GM23338 (cell line): ENCODE data around the gene TEPSIN. TPM values are rescaled to one million over a fixed set of nuclear protein-coding genes. Genes with fewer than 3 reads are reported as not detected.

ENCODE experiments used
- ATAC-seq: fragments of 200-7000 bp; cut with Tn5 transposase; 3 replicates; pipeline ENCODE4 v1.9.1; 2020
- DNase-seq: peaks from one replicate; pipeline ENCODE4 v3.0.0-alpha.2; 2015; ENCODE audit warnings: low spot score
- H2AFZ ChIP-seq: fragments of 200-600 bp; sonication (generic); 2 replicates; pipeline ENCODE4 v1.8.0; 2016; ENCODE audit warnings: antibody characterized with exemption, mild to moderate bottlenecking, moderate library complexity
- H3F3A ChIP-seq: fragments of 200-600 bp; sonication (generic); replicated peaks from 2 replicates; pipeline ENCODE4 v1.8.0; 2017; ENCODE audit warnings: antibody characterized with exemption, mixed run types, low read depth
- H3K27ac ChIP-seq: fragments of 200-600 bp; sonication (generic); 2 replicates; pipeline ENCODE4 v1.6.1; 2016; ENCODE audit warnings: low read depth
- H3K27me3 ChIP-seq: fragments of 200-600 bp; sonication (generic); 2 replicates; pipeline ENCODE4 v1.8.0; 2016; ENCODE audit warnings: mild to moderate bottlenecking, mixed run types, moderate library complexity; ENCODE audit not compliant: insufficient read depth
- H3K36me3 ChIP-seq: fragments of 200-600 bp; sonication (generic); 2 replicates; pipeline ENCODE4 v1.8.0; 2016; ENCODE audit warnings: mild to moderate bottlenecking; ENCODE audit not compliant: insufficient read depth
- H3K4me1 ChIP-seq: fragments of 200-600 bp; sonication (generic); 2 replicates; pipeline ENCODE4 v1.8.0; 2016; ENCODE audit warnings: mild to moderate bottlenecking, moderate library complexity; ENCODE audit not compliant: insufficient read depth
- H3K4me2 ChIP-seq: fragments of 200-600 bp; sonication (generic); 2 replicates; pipeline ENCODE4 v1.7.1; 2017; ENCODE audit warnings: mixed run types
- H3K4me3 ChIP-seq: fragments of 200-600 bp; sonication (generic); 2 replicates; pipeline ENCODE4 v1.6.1; 2016; ENCODE audit warnings: mixed run types
- H3K79me2 ChIP-seq: fragments of 200-600 bp; sonication (generic); replicated peaks from 2 replicates; pipeline ENCODE4 v1.8.0; 2017; ENCODE audit warnings: mild to moderate bottlenecking; ENCODE audit not compliant: insufficient read depth
- H3K9me2 ChIP-seq: fragments of 200-600 bp; sonication (generic); 2 replicates; pipeline ENCODE4 v1.8.0; 2017; ENCODE audit not compliant: insufficient read depth
- H4K20me1 ChIP-seq: fragments of 200-600 bp; sonication (generic); replicated peaks from 2 replicates; pipeline ENCODE4 v1.8.0; 2017; ENCODE audit warnings: mild to moderate bottlenecking; ENCODE audit not compliant: insufficient read depth
- H3K27ac Mint-ChIP-seq: 2 replicates; pipeline ENCODE4 v1.8.0; 2020; ENCODE audit warnings: inconsistent platforms, mild to moderate bottlenecking, moderate library complexity, mixed read lengths
- H3K27me3 Mint-ChIP-seq: 3 replicates; pipeline ENCODE4 v1.8.0; 2022; ENCODE audit warnings: low read depth, mild to moderate bottlenecking, moderate library complexity, mixed read lengths, inconsistent platforms; ENCODE audit not compliant: insufficient read depth, poor library complexity
- H3K36me3 Mint-ChIP-seq: 3 replicates; pipeline ENCODE4 v1.8.0; 2021; ENCODE audit warnings: low read depth, mild to moderate bottlenecking, inconsistent platforms, moderate library complexity, mixed read lengths
- H3K4me1 Mint-ChIP-seq: 3 replicates; pipeline ENCODE4 v1.8.0; 2020; ENCODE audit warnings: mild to moderate bottlenecking, inconsistent platforms, mixed read lengths
- H3K4me3 Mint-ChIP-seq: 3 replicates; pipeline ENCODE4 v1.8.0; 2021; ENCODE audit warnings: moderate library complexity, mild to moderate bottlenecking, inconsistent platforms, mixed read lengths
- H3K9me3 Mint-ChIP-seq: 3 replicates; pipeline ENCODE4 v1.8.0; 2020; ENCODE audit warnings: moderate library complexity, mild to moderate bottlenecking, inconsistent platforms, mixed read lengths
- CREB1 ChIP-seq: fragments of 250-450 bp; sonication (Bioruptor Pico); IDR thresholded peaks from 2 replicates; pipeline ENCODE4 v1.5.0; 2020; ENCODE audit warnings: low read depth, mild to moderate bottlenecking, moderate library complexity
- CTCF ChIP-seq, 2 experiments: fragments of 200-600 bp in 1 of 2; sonication (generic) in 1 of 2; conservative IDR thresholded peaks; 2 replicates each; pipeline versions ENCODE4 v1.5.1 to v1.6.1; 2016 to 2017; ENCODE audit warnings: antibody characterized with exemption in 2 of 2, low read depth in 2 of 2, mild to moderate bottlenecking in 2 of 2, moderate library complexity in 1 of 2
- ETS1 ChIP-seq: IDR thresholded peaks from 2 replicates; pipeline ENCODE4 v1.6.1; 2016; ENCODE audit warnings: antibody characterized with exemption
- EZH2 ChIP-seq: fragments of 200-600 bp; sonication (generic); IDR thresholded peaks from one replicate; pipeline ENCODE4 v1.8.0; 2017; ENCODE audit warnings: antibody characterized with exemption, mild to moderate bottlenecking, low read depth; ENCODE audit not compliant: unreplicated experiment
- EZH2phosphoT487 ChIP-seq: fragments of 200-600 bp; sonication (generic); IDR thresholded peaks from one replicate; pipeline ENCODE4 v1.8.1; 2018; ENCODE audit warnings: antibody characterized with exemption; ENCODE audit not compliant: unreplicated experiment
- JUNB ChIP-seq: IDR thresholded peaks from one replicate; pipeline ENCODE4 v1.6.1; 2016; ENCODE audit warnings: antibody characterized with exemption; ENCODE audit not compliant: unreplicated experiment
- NANOG ChIP-seq: IDR thresholded peaks from 2 replicates; pipeline ENCODE4 v1.6.1; 2016; ENCODE audit warnings: antibody characterized with exemption, borderline replicate concordance
- POLR2AphosphoS5 ChIP-seq: IDR thresholded peaks from 2 replicates; pipeline ENCODE4 v1.6.1; 2016; ENCODE audit warnings: antibody characterized with exemption, low read depth
- STAT1 ChIP-seq: IDR thresholded peaks from one replicate; pipeline ENCODE4 v1.6.1; 2016; ENCODE audit warnings: antibody characterized with exemption; ENCODE audit not compliant: unreplicated experiment
- ZNF114 ChIP-seq: fragments of 250-450 bp; sonication (Bioruptor Pico); IDR thresholded peaks from 2 replicates; pipeline ENCODE4 v1.5.0; 2020; ENCODE audit warnings: mild to moderate bottlenecking, moderate library complexity
- ZNF331 ChIP-seq: fragments of 250-450 bp; sonication (Bioruptor Pico); IDR thresholded peaks from 2 replicates; pipeline ENCODE4 v1.5.0; 2020; ENCODE audit warnings: low read depth, mild to moderate bottlenecking, moderate library complexity
- ZNF462 ChIP-seq: fragments of 250-450 bp; sonication (Bioruptor Pico); IDR thresholded peaks from 2 replicates; pipeline ENCODE4 v1.5.0; 2020; ENCODE audit warnings: mild to moderate bottlenecking, moderate library complexity
- polyA plus RNA-seq: library from polyadenylated mRNA; unstranded; fragments of >200 nt; fragmentation: Nextera tagmentation; extraction: Ambion mirVana; gene quantifications from 2 replicates; pipeline ENCODE4 v1.2.1, GENCODE V29; 2016
- total RNA-seq: library from RNA; depleted of rRNA; stranded (reverse); fragments of >200 nt; shearing (Covaris generic); gene quantifications from 2 replicates; pipeline ENCODE4 v1.2.3, GENCODE V29; 2014
- TF ChIP-seq, protein P1 (sequence below): IDR thresholded peaks from one replicate; pipeline ENCODE4 v1.6.1; 2018; ENCODE audit warnings: antibody characterized with exemption; ENCODE audit not compliant: unreplicated experiment

Gene TEPSIN
- total and polyA plus RNA-seq, 2 experiments from 2014 or later, result 4.4 to 25.3 TPM

DNA sequence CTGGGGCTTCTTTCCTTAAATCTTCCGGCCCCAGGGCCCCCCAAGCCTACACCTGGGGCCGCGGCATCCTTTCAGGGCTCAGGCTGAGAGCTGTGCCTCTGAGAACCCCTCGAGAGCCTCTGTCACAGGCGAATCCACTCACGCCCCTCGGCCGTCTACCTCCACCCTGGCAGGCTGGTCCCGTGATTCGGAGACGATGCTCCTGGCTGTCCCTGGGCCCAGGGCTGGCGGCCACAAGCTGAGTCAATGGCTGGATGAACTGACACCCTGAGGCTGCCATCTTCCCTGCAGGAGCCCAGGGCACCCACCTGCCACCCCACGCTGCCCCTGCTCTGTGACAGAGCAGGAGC, 4.4 kb downstream of the TEPSIN start:
- Histone ChIP-seq H2AFZ (no peak overlapping the region), H3K27me3 (no peaks in the 10 kb centered on the region), H3F3A (no peaks in the 10 kb centered on the region), H3K79me2 (peaks cover 1% of the 10 kb centered on the region), H3K4me2 (no peak overlapping the region), H3K4me1 (no peaks in the 10 kb centered on the region), H3K27ac (no peak overlapping the region), H3K9me2 (no peaks in the 10 kb centered on the region), H4K20me1 (no peaks in the 10 kb centered on the region), H3K36me3 (no peaks in the 10 kb centered on the region), H3K4me3 (no peak overlapping the region)
- DNase-seq (no peak), ATAC-seq (no peak)
- H3K4me1 Mint-ChIP-seq, result peaks cover 5% of the 10 kb centered on the region
- no peak overlapping the region for H3K4me3 Mint-ChIP-seq
- no peaks in the 10 kb centered on the region for H3K9me3 Mint-ChIP-seq
- TF ChIP-seq, protein P1, sequence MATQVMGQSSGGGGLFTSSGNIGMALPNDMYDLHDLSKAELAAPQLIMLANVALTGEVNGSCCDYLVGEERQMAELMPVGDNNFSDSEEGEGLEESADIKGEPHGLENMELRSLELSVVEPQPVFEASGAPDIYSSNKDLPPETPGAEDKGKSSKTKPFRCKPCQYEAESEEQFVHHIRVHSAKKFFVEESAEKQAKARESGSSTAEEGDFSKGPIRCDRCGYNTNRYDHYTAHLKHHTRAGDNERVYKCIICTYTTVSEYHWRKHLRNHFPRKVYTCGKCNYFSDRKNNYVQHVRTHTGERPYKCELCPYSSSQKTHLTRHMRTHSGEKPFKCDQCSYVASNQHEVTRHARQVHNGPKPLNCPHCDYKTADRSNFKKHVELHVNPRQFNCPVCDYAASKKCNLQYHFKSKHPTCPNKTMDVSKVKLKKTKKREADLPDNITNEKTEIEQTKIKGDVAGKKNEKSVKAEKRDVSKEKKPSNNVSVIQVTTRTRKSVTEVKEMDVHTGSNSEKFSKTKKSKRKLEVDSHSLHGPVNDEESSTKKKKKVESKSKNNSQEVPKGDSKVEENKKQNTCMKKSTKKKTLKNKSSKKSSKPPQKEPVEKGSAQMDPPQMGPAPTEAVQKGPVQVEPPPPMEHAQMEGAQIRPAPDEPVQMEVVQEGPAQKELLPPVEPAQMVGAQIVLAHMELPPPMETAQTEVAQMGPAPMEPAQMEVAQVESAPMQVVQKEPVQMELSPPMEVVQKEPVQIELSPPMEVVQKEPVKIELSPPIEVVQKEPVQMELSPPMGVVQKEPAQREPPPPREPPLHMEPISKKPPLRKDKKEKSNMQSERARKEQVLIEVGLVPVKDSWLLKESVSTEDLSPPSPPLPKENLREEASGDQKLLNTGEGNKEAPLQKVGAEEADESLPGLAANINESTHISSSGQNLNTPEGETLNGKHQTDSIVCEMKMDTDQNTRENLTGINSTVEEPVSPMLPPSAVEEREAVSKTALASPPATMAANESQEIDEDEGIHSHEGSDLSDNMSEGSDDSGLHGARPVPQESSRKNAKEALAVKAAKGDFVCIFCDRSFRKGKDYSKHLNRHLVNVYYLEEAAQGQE, result no peak
- TF ChIP-seq CTCF (conservative IDR thresholded peaks at IDR 0.05; ENCODE audit: low read depth in 2 of 2) (no peak), EZH2phosphoT487 (no peak), STAT1 (no peak), CREB1 (no peak), ZNF331 (no peak), ETS1 (no peak), ZNF114 (no peak), EZH2 (no peak), POLR2AphosphoS5 (no peak), ZNF462 (CRISPR knock-in tag) (no peak), JUNB (no peak), NANOG (no peak)
- peaks cover 15% of the 10 kb centered on the region for H3K36me3 Mint-ChIP-seq
- H3K27me3 Mint-ChIP-seq, result peaks cover 6% of the 10 kb centered on the region
- H3K27ac Mint-ChIP-seq, result no peak overlapping the region
